Measurements from ENCODE around the gene AP5Z1.

Gene AP5Z1, protein sequence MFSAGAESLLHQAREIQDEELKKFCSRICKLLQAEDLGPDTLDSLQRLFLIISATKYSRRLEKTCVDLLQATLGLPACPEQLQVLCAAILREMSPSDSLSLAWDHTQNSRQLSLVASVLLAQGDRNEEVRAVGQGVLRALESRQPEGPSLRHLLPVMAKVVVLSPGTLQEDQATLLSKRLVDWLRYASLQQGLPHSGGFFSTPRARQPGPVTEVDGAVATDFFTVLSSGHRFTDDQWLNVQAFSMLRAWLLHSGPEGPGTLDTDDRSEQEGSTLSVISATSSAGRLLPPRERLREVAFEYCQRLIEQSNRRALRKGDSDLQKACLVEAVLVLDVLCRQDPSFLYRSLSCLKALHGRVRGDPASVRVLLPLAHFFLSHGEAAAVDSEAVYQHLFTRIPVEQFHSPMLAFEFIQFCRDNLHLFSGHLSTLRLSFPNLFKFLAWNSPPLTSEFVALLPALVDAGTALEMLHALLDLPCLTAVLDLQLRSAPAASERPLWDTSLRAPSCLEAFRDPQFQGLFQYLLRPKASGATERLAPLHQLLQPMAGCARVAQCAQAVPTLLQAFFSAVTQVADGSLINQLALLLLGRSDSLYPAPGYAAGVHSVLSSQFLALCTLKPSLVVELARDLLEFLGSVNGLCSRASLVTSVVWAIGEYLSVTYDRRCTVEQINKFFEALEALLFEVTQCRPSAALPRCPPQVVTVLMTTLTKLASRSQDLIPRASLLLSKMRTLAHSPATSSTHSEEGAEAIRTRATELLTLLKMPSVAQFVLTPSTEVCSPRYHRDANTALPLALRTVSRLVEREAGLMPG

DNA sequence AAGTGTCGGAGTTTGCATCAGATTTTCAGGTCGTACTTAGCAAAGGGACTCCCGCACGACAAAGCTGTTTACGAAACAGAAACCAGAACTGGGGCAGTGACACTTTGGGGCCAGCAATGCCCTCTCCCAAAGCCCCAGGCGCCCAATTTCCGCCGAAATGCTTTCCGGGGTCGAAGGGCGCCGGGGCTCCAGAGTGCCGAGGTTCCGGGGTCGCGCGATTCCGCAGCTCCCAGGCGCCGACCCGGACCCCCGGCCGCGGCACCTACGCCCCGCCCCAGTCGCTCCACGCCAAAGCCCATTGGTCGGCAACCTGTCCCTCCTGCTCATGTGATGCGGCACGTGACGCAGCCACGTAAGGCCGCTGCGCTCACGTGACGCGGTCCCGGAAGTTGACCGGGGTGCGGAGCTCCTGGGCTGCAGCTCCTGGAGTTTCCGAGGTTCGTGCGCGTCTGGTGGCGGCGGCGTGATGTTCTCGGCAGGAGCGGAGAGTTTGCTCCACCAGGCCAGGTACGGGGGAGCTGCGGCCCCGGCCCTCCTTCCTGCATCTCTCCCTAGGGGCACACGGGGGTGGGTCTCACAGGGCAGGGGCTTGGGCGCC lies at the start of gene AP5Z1:
Gene AP5Z1 (plus strand): TSS at position 374 of the 598 bp plus-strand sequence. CDS start 93 bp downstream, at position 467.
- Histone ChIP-seq H4K20me1 (ENCODE audit: insufficient read depth, low read length) (no peaks in the 10 kb centered on the region), H3K4me3 (ENCODE audit: low read length) (peak within 1 kb of the TSS; percentile 97), H3K27ac (ENCODE audit: low read length) (peak within 1 kb of the TSS; percentile 82), H3K36me3 (replicated peaks; ENCODE audit: low read depth, low read length) (no peaks in the 10 kb centered on the region), H3K9ac (ENCODE audit: low read length) (peak within 1 kb of the TSS; percentile 92), H3K79me2 (ENCODE audit: low read length) (peaks cover 25% of the 10 kb centered on the region), H3K4me2 (ENCODE audit: low read length) (peak within 1 kb of the TSS; percentile 92), H2AFZ (ENCODE audit: low read depth, low read length) (peak within 1 kb of the TSS; percentile 84; the same call in 1 of the 2 replicates), H3K9me3 (ENCODE audit: insufficient read depth, low read length) (no peaks in the 10 kb centered on the region), H3K27me3 (ENCODE audit: low read depth, low read length) (no peaks in the 10 kb centered on the region), H3K4me1 (ENCODE audit: low read length) (peaks cover 7% of the 10 kb centered on the region; the same call in 1 of the 2 replicates)
- TF ChIP-seq, protein P1, sequence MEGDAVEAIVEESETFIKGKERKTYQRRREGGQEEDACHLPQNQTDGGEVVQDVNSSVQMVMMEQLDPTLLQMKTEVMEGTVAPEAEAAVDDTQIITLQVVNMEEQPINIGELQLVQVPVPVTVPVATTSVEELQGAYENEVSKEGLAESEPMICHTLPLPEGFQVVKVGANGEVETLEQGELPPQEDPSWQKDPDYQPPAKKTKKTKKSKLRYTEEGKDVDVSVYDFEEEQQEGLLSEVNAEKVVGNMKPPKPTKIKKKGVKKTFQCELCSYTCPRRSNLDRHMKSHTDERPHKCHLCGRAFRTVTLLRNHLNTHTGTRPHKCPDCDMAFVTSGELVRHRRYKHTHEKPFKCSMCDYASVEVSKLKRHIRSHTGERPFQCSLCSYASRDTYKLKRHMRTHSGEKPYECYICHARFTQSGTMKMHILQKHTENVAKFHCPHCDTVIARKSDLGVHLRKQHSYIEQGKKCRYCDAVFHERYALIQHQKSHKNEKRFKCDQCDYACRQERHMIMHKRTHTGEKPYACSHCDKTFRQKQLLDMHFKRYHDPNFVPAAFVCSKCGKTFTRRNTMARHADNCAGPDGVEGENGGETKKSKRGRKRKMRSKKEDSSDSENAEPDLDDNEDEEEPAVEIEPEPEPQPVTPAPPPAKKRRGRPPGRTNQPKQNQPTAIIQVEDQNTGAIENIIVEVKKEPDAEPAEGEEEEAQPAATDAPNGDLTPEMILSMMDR (IDR thresholded peaks at IDR 0.05; ENCODE audit: low read depth, low read length): no peak
- no peak for TF ChIP-seq EZH2phosphoT487 (IDR thresholded peaks at IDR 0.05; ENCODE audit: low read depth)

DNA sequence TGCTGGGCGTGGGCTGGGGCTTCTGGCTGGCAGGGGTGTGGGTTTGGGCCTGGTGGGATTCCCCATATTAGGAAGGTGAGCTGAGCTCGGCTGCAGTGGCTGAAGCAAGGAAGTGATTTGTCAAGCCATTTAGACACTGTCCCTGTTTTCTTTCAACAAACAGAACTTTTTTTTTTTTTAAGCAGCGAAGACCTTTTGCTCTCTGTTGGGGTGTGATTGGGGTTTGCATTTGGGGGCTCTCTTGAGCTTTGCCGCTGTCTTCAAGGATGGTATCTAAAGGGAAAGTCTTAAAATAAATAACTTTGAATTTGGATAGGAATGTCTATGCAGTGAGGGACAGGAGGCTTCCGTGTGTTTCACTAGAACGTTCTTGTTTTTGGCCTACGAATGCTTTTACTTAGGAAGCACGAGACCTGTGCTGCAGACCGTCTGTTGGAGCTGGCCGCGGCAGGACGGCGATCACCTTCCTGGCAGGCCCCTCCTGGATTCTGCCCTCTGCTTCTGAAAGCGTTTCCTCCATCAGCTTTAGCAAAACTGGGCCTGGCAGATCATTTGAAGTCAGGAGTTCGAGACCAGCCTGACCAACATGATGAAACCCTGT lies 49.5 kb upstream of the AP5Z1 start:
- H3K36me3 ChIP-seq (replicated peaks; ENCODE audit: low read depth, low read length): no peaks in the 10 kb centered on the region
- TF ChIP-seq EZH2phosphoT487 (IDR thresholded peaks at IDR 0.05; ENCODE audit: low read depth): no peak
- TF ChIP-seq, protein P1 (IDR thresholded peaks at IDR 0.05; ENCODE audit: low read depth, low read length): no peak
- no peak overlapping the region for H3K4me2 ChIP-seq (ENCODE audit: low read length)
- H3K79me2 ChIP-seq (ENCODE audit: low read length): peaks cover 74% of the 10 kb centered on the region
- H3K9ac ChIP-seq (ENCODE audit: low read length): no peak overlapping the region
- H3K27ac ChIP-seq (ENCODE audit: low read length): no peak overlapping the region
- peaks cover 17% of the 10 kb centered on the region for H4K20me1 ChIP-seq (ENCODE audit: insufficient read depth, low read length)
- H3K9me3 ChIP-seq (ENCODE audit: insufficient read depth, low read length): no peaks in the 10 kb centered on the region
- no peaks in the 10 kb centered on the region for H3K27me3 ChIP-seq (ENCODE audit: low read depth, low read length)
- H2AFZ ChIP-seq (ENCODE audit: low read depth, low read length): no peak overlapping the region
- H3K4me3 ChIP-seq (ENCODE audit: low read length): no peak overlapping the region
- peaks cover 2% of the 10 kb centered on the region; the same call in 1 of the 2 replicates for H3K4me1 ChIP-seq (ENCODE audit: low read length)

DNA sequence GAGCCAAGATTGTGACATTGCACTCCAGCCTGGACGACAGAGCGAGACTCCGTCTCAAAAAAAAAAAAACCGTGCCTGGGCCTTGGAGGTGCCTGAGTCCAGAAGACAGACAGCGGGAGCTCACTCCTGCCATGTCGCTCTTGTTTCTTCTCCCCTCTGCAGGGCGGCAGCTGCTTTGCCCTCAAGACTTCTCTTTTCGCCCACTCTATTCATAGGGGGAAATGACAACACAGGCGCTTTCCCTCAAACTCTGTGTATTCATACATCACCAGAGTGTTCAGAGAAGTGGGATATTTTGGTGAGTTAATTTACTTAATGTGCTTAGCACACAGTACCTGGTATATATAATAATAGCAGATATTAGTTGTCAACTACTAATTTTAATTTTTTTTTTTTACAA lies 48.9 kb upstream of the AP5Z1 start:
- Histone ChIP-seq H3K36me3 (replicated peaks; ENCODE audit: low read depth, low read length) (no peaks in the 10 kb centered on the region), H2AFZ (ENCODE audit: low read depth, low read length) (no peak overlapping the region), H3K9ac (ENCODE audit: low read length) (no peak overlapping the region), H3K4me2 (ENCODE audit: low read length) (no peak overlapping the region), H3K79me2 (ENCODE audit: low read length) (peaks cover 69% of the 10 kb centered on the region), H3K27ac (ENCODE audit: low read length) (no peak overlapping the region), H3K4me1 (ENCODE audit: low read length) (no peaks in the 10 kb centered on the region), H3K9me3 (ENCODE audit: insufficient read depth, low read length) (no peaks in the 10 kb centered on the region), H3K4me3 (ENCODE audit: low read length) (no peak overlapping the region), H3K27me3 (ENCODE audit: low read depth, low read length) (no peaks in the 10 kb centered on the region), H4K20me1 (ENCODE audit: insufficient read depth, low read length) (peaks cover 13% of the 10 kb centered on the region)
- TF ChIP-seq EZH2phosphoT487 (IDR thresholded peaks at IDR 0.05; ENCODE audit: low read depth): no peak
- TF ChIP-seq, protein P1 (IDR thresholded peaks at IDR 0.05; ENCODE audit: low read depth, low read length): no peak
